Activated naive CD4-positive, alpha-beta T cell treated with anti-CD3 and anti-CD28 coated beads for 36 hours (primary cell): Measurements from ENCODE around the gene BHLHA15. TPM values are rescaled to one million over a fixed set of nuclear protein-coding genes. Genes with fewer than 3 reads are reported as not detected.

Experiments
- CTCF ChIA-PET: fragments of 350-600 bp; sonication (Branson Sonifier 250); formaldehyde crosslinking; loops from one replicate; lab custom pipeline; 2021; ENCODE audit warnings: antibody characterized with exemption; lab: Charles Lee
- DNase-seq: peaks from one replicate; pipeline ENCODE4 v3.0.0-alpha.2; 2020
- H3K27ac Mint-ChIP-seq: one replicate; pipeline ENCODE4 v1.8.0; 2021; ENCODE audit warnings: mild to moderate bottlenecking, mixed read lengths
- H3K27me3 Mint-ChIP-seq: one replicate; pipeline ENCODE4 v1.8.0; 2021; ENCODE audit warnings: low read depth, mixed read lengths
- H3K36me3 Mint-ChIP-seq: one replicate; pipeline ENCODE4 v1.8.0; 2021; ENCODE audit warnings: low read depth, mixed read lengths
- H3K4me1 Mint-ChIP-seq: one replicate; pipeline ENCODE4 v1.8.0; 2021; ENCODE audit warnings: low read depth, mixed read lengths
- H3K4me3 Mint-ChIP-seq: one replicate; pipeline ENCODE4 v1.8.0; 2021; ENCODE audit warnings: mild to moderate bottlenecking, moderate library complexity, mixed read lengths
- H3K9me3 Mint-ChIP-seq: one replicate; pipeline ENCODE4 v1.8.0; 2021; ENCODE audit warnings: mixed read lengths
- intact Hi-C: fragments of 100-400 bp; cut with micrococcal nuclease; formaldehyde crosslinking; loops from one replicate; pipeline ENCODE4 v1.15.1; 2023
- total RNA-seq, 2 experiments: library from RNA; stranded (reverse); gene quantifications; one replicate each; pipeline ENCODE4 v1.2.3, GENCODE V29; 2021

The BHLHA15 gene
- total RNA-seq, 2 experiments from 2014 or later: 0.40 to 0.41 TPM

DNA sequence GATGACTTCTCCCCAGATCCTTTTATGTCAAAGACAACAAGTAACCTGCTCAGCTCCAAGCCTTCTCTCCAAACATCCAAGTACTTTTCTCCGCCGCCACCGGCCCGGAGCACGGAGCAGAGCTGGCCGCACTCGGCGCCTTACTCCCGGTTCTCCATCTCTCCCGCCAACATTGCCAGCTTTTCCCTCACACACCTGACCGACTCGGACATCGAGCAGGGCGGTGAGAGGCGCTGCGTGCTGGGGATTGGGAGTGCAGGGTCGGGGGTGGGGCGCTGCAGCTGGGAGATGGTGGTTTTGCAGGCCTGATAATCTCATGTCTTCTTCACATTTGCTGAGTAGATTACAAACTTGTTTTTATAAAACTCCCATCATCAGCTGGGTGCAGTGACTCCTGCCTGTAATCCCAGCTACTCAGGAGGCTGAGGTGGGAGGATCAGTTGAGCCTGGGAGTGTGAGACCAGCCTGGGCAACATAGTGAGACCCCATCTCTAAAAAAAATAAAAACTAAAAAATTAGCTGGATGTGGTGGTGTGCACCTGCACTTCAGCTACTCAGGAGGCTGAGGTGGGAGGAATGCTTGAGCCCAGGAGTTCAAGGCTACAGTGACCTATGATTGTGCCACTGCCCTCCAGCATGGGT lies 7.2 kb upstream of the BHLHA15 start:
- intact Hi-C loops: loop anchor here (2.0 kb wide), 2 partner anchors 77 to 197 kb away; partner anchors contain the start of genes BAIAP2L1 and BRI3
- DNase-seq: no peak
- no peak overlapping the region for H3K4me3 Mint-ChIP-seq

DNA sequence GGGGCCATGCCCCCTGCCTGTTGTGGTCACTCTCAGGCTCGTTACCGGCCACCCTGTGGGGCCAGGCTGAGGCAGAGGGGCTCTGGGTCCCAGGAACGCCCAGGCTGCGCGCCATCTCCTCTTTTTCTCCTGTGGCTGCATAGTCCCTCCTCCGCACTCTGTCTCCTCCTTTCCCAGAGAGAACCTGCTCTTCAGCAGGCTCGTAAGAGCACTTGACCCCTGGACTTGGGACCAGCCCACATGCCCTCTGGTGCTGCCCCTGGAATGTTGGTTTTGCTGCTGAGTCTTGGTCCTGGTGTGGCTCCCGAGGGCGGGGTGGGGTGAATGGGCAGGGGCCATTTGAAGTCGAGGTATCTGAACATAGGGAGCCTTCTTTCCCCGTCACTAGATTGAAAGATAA lies 6.6 kb upstream of the BHLHA15 start:
- Mint-ChIP-seq H3K4me1 (peaks cover 56% of the 10 kb centered on the region), H3K27me3 (no peaks in the 10 kb centered on the region), H3K27ac (peak overlapping the region; percentile 46), H3K4me3 (no peak overlapping the region), H3K36me3 (peaks cover 17% of the 10 kb centered on the region), H3K9me3 (peaks cover 2% of the 10 kb centered on the region)
- no peak for DNase-seq
- CTCF ChIA-PET: no interaction called here
- intact Hi-C loops: no loop called here

More for the DNA sequence above, 7.2 kb upstream of the BHLHA15 start:
- Mint-ChIP-seq H3K36me3 (peaks cover 21% of the 10 kb centered on the region), H3K9me3 (peaks cover 5% of the 10 kb centered on the region), H3K27ac (peak overlapping the region; percentile 50), H3K27me3 (no peaks in the 10 kb centered on the region), H3K4me1 (peaks cover 57% of the 10 kb centered on the region)
- CTCF ChIA-PET: interaction anchor here (0.6 to 1.0 kb wide), 2 partner anchors 287 to 676 kb away, joined by 3 read pairs; no protein-coding TSS in a partner anchor

DNA sequence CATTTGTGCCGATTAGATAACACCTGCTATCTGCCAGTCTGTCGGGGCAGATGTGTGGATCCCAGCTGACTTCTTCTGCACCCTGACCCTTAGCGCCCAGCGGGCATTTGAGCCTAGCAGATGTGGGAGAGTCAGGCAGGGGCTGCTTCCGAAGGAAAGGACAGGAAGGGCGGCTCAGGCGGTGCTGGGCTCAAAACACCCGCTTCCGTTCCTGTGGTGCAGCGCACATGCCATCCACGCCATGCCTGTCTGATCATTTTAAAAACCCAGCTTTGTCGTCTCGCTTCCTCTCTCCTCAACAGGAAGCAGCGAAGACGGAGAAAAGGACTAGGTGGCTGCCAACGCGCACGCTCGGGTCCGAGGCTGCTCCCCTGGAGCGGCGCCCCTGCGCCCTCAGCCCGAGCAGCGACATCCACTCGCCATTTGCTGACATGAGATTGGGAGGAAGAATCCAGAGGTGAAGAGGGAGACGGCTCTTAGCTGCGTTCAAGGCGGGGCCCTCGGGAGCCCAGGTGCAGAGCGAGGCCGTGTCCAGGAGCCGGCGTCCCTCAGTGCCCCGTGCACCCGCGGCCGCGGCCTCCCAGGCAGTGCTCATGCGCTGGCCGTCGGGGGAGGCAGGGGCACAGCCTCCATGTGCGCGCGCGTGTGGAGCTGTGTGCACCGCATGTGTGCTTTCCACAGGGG lies 5.9 kb upstream of the BHLHA15 start:
- Mint-ChIP-seq H3K27me3 (no peaks in the 10 kb centered on the region), H3K4me3 (no peak overlapping the region), H3K4me1 (peaks cover 52% of the 10 kb centered on the region), H3K9me3 (no peaks in the 10 kb centered on the region), H3K27ac (peak overlapping the region; percentile 46), H3K36me3 (peaks cover 14% of the 10 kb centered on the region)
- no peak for DNase-seq
- intact Hi-C loops: no loop called here
- CTCF ChIA-PET: no interaction called here

DNA sequence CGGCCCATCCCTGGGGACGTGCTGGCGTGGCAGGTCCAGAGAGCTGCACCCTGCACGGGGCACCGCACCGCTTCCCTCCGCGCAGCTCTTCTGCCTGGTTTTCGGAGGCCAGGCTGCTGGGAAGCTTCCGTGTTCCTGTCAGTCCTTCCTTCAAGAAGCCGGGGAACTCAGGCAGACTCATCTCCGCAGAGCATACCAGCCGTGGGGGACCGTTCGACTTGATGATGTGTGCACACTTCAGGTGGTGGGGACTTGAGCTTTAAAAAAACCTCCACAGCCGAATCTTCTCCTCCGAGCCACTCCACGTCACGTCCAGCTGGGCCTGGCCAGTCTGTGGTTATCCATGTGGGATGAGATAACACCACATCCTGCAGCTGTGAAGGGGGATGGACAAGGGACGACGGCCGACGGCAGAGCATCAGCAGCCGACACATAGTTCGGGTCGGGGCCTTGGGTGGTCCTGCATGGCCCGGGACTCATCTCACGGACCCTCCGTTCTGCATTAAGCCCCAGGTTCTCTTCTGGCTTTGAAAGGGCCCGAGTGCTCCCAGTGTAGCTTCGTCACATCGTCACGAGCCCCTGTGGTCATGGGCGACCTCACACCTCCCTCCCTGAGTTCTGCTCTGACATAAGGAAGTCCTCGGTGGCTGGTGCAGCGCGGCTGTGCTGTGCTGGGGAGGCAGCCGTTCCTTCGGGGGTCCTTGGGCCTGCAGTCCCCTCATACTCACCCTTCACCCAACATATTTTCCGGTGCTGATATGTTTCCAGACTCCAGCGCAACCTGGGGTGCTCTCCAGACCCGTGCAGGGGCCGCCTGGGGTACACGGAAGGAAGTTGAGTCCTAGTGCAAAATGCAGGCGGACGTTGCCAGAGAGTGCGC lies 4.5 kb upstream of the BHLHA15 start:
- intact Hi-C loops: no loop called here
- Mint-ChIP-seq H3K4me1 (peaks cover 39% of the 10 kb centered on the region), H3K4me3 (no peak overlapping the region), H3K27ac (no peak overlapping the region), H3K36me3 (peaks cover 14% of the 10 kb centered on the region), H3K9me3 (no peaks in the 10 kb centered on the region), H3K27me3 (no peaks in the 10 kb centered on the region)
- CTCF ChIA-PET: interaction anchor here (0.6 kb wide), 1 partner anchor 224 kb away, joined by 4 read pairs; no protein-coding TSS in a partner anchor
- no peak for DNase-seq

DNA sequence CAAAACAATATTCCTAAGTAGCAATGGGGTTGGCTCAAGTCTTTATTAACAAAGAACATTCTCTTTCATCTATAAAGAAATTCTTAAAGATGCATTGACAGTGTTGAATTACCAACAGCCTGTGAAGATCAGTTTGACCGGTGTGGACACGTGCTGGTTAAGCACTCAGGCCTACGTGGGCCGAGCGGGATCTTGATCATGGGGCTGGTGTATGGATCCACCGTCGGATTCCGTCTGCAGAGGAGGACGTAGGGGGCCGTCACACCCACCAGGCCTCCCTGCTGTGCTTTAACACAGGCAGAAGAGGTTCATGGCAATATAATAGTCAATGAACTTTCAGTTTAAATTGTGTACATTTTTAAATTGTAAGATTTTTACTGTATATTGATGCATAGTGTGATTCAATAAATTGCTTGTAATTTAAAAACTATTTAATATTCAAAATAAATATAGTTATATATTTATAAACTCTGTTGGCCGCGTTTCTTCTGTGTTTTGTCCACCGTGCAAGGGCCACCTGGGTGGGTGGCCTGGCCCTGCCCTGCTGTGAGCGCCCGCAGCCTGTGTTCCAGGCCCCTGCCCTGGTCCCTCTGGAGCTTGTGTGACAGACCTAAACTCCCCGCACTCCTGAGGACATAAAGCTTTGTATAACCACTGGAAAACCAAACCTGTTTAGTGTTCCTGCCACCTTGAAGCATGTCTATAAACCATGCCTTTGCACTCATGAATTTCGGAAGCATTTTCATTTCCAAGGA lies 1.9 kb upstream of the BHLHA15 start:
- Mint-ChIP-seq H3K9me3 (no peaks in the 10 kb centered on the region), H3K27me3 (no peaks in the 10 kb centered on the region), H3K4me3 (peak overlapping the region; percentile 54), H3K4me1 (peaks cover 16% of the 10 kb centered on the region), H3K27ac (no peak overlapping the region), H3K36me3 (peaks cover 6% of the 10 kb centered on the region)
- CTCF ChIA-PET: no interaction called here
- no peak for DNase-seq
- intact Hi-C loops: no loop called here

DNA sequence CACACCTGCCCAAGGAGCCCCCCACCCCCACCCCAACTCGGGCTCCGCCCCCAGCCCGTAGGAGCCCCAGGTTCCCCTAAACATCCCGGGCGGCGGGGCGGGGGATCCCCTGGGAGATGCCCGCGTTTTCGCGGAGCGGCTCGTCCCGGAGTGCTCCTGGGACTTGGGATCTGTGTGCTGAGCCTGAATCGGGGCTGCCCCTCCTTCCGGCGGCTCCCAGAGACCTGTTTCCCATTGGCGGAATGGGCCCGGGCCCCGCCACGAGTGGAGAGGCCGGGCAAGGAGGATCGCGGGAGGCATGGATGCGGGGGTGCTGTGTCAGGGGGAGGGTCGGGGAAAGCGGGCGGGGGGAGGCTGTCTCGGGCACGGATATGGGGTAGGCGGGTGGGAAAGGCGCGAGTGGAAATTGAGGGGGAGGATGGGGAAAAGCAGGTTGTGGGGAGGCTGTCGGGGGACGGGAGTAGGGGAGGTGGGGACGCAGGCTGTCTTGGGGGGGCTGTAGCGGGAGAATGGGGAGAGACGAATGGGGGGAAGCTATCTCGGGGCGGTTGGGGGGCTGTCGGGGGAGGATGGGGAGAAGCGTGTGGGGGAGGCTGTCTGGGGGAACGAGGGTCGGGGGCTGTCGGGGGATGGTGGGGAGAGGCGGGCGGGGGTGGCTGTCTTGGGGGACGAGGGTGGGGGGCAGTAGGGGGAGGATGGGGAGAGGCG lies 572 bp upstream of the BHLHA15 start:
- H3K4me3 Mint-ChIP-seq: peak overlapping the region; percentile 24
- intact Hi-C loops: loop anchor here (2.0 kb wide), 1 partner anchor 70 kb away; the partner anchor contains the start of gene BRI3
- no peak overlapping the region for H3K27ac Mint-ChIP-seq
- H3K36me3 Mint-ChIP-seq: peaks cover 3% of the 10 kb centered on the region
- CTCF ChIA-PET: no interaction called here
- no peak for DNase-seq
- no peaks in the 10 kb centered on the region for H3K9me3 Mint-ChIP-seq
- peaks cover 6% of the 10 kb centered on the region for H3K4me1 Mint-ChIP-seq
- no peaks in the 10 kb centered on the region for H3K27me3 Mint-ChIP-seq

DNA sequence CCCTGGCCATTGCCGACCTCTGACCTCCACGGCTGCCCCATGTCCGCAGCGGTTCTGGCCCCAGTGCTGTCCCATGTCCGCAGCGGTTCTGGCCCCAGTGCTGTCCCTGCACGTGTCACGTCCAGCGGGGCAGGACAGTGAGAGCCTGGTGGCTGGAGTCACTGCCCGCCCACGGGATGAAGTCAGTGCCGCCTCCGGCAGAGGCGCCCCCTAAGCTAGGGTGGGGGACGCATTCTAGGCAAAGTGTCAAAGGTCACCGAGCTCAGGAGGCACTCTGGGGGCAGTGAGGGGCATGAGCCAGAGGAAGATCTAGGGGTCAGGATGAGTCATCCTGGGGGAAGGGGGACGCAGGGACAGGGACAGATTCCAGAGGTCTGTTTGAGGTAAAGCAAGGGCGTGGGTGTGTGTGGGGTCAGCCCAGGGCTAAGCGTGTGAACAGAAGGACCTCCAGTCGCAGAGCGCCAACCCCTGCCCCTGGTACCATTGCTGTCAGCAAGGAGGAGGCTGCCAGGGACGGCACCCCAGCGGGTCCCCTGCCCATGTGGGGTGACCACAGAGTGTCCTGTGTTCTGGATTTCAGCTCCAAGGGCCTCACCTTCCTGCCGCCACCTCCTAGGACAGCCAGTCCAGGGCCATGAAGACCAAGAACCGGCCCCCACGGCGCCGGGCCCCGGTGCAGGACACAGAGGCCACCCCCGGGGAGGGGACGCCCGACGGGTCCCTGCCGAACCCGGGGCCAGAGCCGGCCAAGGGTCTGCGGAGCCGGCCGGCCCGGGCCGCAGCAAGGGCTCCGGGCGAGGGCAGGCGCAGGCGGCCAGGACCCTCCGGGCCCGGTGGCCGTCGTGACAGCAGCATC lies 665 bp downstream of the BHLHA15 start:
- peaks cover 3% of the 10 kb centered on the region for H3K36me3 Mint-ChIP-seq
- no peak for DNase-seq
- H3K4me1 Mint-ChIP-seq: peaks cover 4% of the 10 kb centered on the region
- H3K27me3 Mint-ChIP-seq: no peaks in the 10 kb centered on the region
- CTCF ChIA-PET: interaction anchor here (0.6 kb wide), 1 partner anchor 1179 kb away, joined by 3 read pairs; no protein-coding TSS in a partner anchor
- no peaks in the 10 kb centered on the region for H3K9me3 Mint-ChIP-seq
- intact Hi-C loops: loop anchor here (2.0 kb wide), 1 partner anchor 69 kb away; the partner anchor contains the start of gene BRI3
- H3K4me3 Mint-ChIP-seq: peak overlapping the region; percentile 59
- H3K27ac Mint-ChIP-seq: no peak overlapping the region

DNA sequence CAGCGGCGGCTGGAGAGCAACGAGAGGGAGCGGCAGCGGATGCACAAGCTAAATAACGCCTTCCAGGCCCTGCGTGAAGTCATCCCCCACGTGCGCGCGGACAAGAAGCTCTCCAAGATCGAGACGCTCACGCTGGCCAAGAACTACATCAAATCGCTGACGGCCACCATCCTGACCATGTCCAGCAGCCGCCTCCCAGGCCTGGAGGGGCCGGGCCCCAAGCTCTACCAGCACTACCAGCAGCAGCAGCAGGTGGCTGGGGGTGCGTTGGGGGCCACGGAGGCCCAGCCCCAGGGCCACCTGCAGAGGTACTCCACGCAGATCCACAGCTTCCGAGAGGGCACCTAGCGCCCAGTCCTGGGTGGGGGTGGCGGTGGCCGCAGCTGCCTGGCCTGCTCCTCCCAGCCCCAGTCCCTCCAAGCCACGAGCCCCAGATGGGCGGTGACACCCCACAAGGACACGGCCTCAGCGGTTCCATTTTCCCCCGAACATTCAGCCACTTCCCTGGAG lies 1.3 kb downstream of the BHLHA15 start:
- Mint-ChIP-seq H3K27me3 (no peaks in the 10 kb centered on the region), H3K9me3 (no peaks in the 10 kb centered on the region), H3K4me3 (no peak overlapping the region), H3K36me3 (peaks cover under 1% of the 10 kb centered on the region), H3K4me1 (peaks cover 4% of the 10 kb centered on the region), H3K27ac (no peak overlapping the region)
- intact Hi-C loops: no loop called here
- DNase-seq: no peak
- CTCF ChIA-PET: interaction anchor here (0.6 kb wide), 1 partner anchor 1179 kb away, joined by 3 read pairs; no protein-coding TSS in a partner anchor

DNA sequence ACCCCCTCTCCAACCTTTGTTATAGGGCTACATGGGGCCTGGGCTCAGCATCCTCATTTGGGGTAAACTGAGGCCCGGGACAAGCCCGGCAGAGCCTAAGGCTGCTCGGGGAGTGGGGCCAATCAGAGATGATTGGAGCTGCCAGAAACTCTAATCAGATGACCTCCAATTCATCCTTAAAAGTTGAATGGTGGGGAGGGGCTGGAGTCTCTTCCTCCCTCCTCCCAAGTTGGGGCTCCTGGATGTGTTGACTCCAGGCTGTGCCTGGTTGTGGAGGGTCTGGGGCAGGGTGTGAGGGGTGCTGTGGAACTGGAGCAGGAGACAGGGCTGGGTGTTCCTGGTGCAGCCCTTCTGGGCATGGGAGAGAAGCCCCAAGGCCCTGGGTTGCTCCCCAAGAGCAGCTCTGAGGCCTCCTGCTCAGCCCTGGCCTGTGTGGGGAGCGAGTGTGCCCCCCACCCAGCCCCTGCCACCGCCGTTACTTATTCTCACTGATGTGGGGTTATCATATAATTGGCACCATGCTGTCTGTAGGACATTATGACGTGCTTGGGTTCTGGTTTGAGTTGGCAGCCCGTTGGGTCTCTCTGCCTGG lies 2.2 kb downstream of the BHLHA15 start:
- CTCF ChIA-PET: no interaction called here
- H3K4me1 Mint-ChIP-seq: peaks cover 8% of the 10 kb centered on the region
- no peaks in the 10 kb centered on the region for H3K9me3 Mint-ChIP-seq
- H3K27ac Mint-ChIP-seq: no peak overlapping the region
- H3K4me3 Mint-ChIP-seq: no peak overlapping the region
- DNase-seq: no peak
- intact Hi-C loops: no loop called here
- no peaks in the 10 kb centered on the region for H3K27me3 Mint-ChIP-seq
- H3K36me3 Mint-ChIP-seq: peaks cover 1% of the 10 kb centered on the region
